Keratinocyte (primary cell): ENCODE data around the gene MIDN. TPM values are rescaled to one million over a fixed set of nuclear protein-coding genes. Genes with fewer than 3 reads are reported as not detected.

Experiments used
- DNase-seq: peaks from one replicate; pipeline ENCODE4 v3.0.0-alpha.2; 2011; ENCODE audit warnings: low read depth, missing footprints, low spot score
- FAIRE-seq: peaks from 2 replicates; lab custom pipeline; 2011; peaks lifted over from hg19 to GRCh38; lab: Jason Lieb, UNC
- H2AFZ ChIP-seq: 2 replicates; pipeline ENCODE4 v1.6.0; 2012; ENCODE audit warnings: low read length, control low read depth, inconsistent platforms; ENCODE audit not compliant: control insufficient read depth
- H3K27ac ChIP-seq: 2 replicates; pipeline ENCODE4 v1.5.1; 2011; ENCODE audit warnings: low read length; ENCODE audit not compliant: control insufficient read depth, insufficient read depth
- H3K27me3 ChIP-seq: 3 replicates; pipeline ENCODE4 v1.6.0; 2011; ENCODE audit warnings: low read length; ENCODE audit not compliant: control insufficient read depth, insufficient read depth; ENCODE audit errors: extremely low read depth
- H3K36me3 ChIP-seq, 2 experiments: 2 replicates in 1 of 2; 3 replicates in 1 of 2; pipeline ENCODE4 v1.5.1; 2011; ENCODE audit warnings: low read length in 2 of 2, mild to moderate bottlenecking in 1 of 2; ENCODE audit not compliant: control insufficient read depth in 2 of 2, insufficient read depth in 2 of 2; ENCODE audit errors: extremely low read depth in 1 of 2
- H3K4me1 ChIP-seq: 3 replicates; pipeline ENCODE4 v1.5.1; 2011; ENCODE audit warnings: low read length; ENCODE audit not compliant: control insufficient read depth, insufficient read depth; ENCODE audit errors: extremely low read depth
- H3K4me2 ChIP-seq: 3 replicates; pipeline ENCODE4 v1.6.0; 2011; ENCODE audit warnings: low read depth, low read length; ENCODE audit not compliant: control insufficient read depth, insufficient read depth; ENCODE audit errors: extremely low read depth
- H3K4me3 ChIP-seq, 3 experiments: fragments of 200-600 bp in 1 of 3; sonication (generic) in 1 of 3; 2 replicates in 2 of 3; 3 replicates in 1 of 3; pipeline ENCODE4 v1.5.1; 2011 to 2016; ENCODE audit warnings: low read length in 3 of 3, mild to moderate bottlenecking in 3 of 3, control low read depth in 2 of 3, inconsistent platforms in 1 of 3, low read depth in 1 of 3, mixed read lengths in 1 of 3, mixed run types in 1 of 3, moderate library complexity in 1 of 3; ENCODE audit not compliant: control insufficient read depth in 2 of 3, insufficient read depth in 2 of 3; ENCODE audit errors: extremely low read depth in 1 of 3
- H3K79me2 ChIP-seq: 2 replicates; pipeline ENCODE4 v1.6.0; 2012; ENCODE audit warnings: low read length; ENCODE audit not compliant: control insufficient read depth, insufficient read depth
- H3K9ac ChIP-seq: 3 replicates; pipeline ENCODE4 v1.6.0; 2011; ENCODE audit warnings: low read length; ENCODE audit not compliant: control insufficient read depth, insufficient read depth; ENCODE audit errors: extremely low read depth
- H3K9me1 ChIP-seq: 3 replicates; pipeline ENCODE4 v1.6.0; 2011; ENCODE audit warnings: low read length; ENCODE audit not compliant: control insufficient read depth, insufficient read depth; ENCODE audit errors: extremely low read depth
- H3K9me3 ChIP-seq: 2 replicates; pipeline ENCODE4 v1.5.1; 2012; ENCODE audit warnings: low read depth, low read length; ENCODE audit not compliant: control insufficient read depth
- H4K20me1 ChIP-seq: 3 replicates; pipeline ENCODE4 v1.6.0; 2011; ENCODE audit warnings: low read length; ENCODE audit not compliant: control insufficient read depth, insufficient read depth; ENCODE audit errors: extremely low read depth
- EZH2 ChIP-seq: IDR thresholded peaks from one replicate; pipeline ENCODE4 v1.6.1; 2012; ENCODE audit warnings: inconsistent platforms, mild to moderate bottlenecking, low read length, moderate library complexity
- dilution Hi-C: fragments of 300-500 bp; cut with MboI; formaldehyde crosslinking; loops from one replicate; pipeline ENCODE4 v1.7.0; 2020; ENCODE audit warnings: low sequenced_read_pairs; ENCODE audit not compliant: extremely low pct_ligation_motif_present
- polyA plus RNA-seq, 5 experiments: library from polyadenylated mRNA; depleted of rRNA in 3 of 5; stranded (reverse) in 3 of 5; stranded (forward) in 1 of 5; unstranded in 1 of 5; fragments of >200 nt; gene quantifications; 1 replicate in 1 of 5; 2 replicates in 3 of 5; 3 replicates in 1 of 5; pipeline versions ENCODE4 v1.2.1 to v1.2.3, GENCODE V29; 2011 to 2012; ENCODE audit warnings: missing spikeins in 2 of 5, low read depth in 1 of 5, low replicate concordance in 1 of 5
- TF ChIP-seq, protein P1 (sequence below), 3 experiments: IDR thresholded peaks in 1 of 3; conservative IDR thresholded peaks in 1 of 3; optimal IDR thresholded peaks in 1 of 3; 2 replicates in 2 of 3; 3 replicates in 1 of 3; pipeline versions ENCODE3 to v1.5.1; 2011; ENCODE audit warnings: low read length in 3 of 3, mild to moderate bottlenecking in 3 of 3, moderate library complexity in 2 of 3, control low read depth in 1 of 3, inconsistent platforms in 1 of 3; ENCODE audit not compliant: insufficient read depth in 2 of 3; ENCODE audit errors: extremely low read depth in 1 of 3

Gene MIDN
- polyA plus RNA-seq, 1 donor (not counting 4 experiments of a cell fraction or from before 2014, with no cell fraction given), result 4.7 TPM

GRCh38 chr19:1227304-1228054, 20.9 kb upstream of the MIDN start:
- H3K9me3 ChIP-seq, result no peaks in the 10 kb centered on the region
- peaks cover 13 to 17% of the 10 kb centered on the region in 2 experiments for H3K36me3 ChIP-seq
- FAIRE-seq (no peak), DNase-seq (no peak)
- H3K9ac ChIP-seq, result no peak overlapping the region
- H3K4me2 ChIP-seq, result no peak overlapping the region
- no peaks in the 10 kb centered on the region for H3K9me1 ChIP-seq
- no peak overlapping the region for H2AFZ ChIP-seq
- peaks cover 5% of the 10 kb centered on the region for H3K4me1 ChIP-seq
- no peaks in the 10 kb centered on the region for H3K27me3 ChIP-seq
- peaks cover 2% of the 10 kb centered on the region for H4K20me1 ChIP-seq
- H3K4me3 ChIP-seq, result no peak overlapping the region
- H3K27ac ChIP-seq, result no peak overlapping the region
- no peak for TF ChIP-seq EZH2
- TF ChIP-seq, protein P1, sequence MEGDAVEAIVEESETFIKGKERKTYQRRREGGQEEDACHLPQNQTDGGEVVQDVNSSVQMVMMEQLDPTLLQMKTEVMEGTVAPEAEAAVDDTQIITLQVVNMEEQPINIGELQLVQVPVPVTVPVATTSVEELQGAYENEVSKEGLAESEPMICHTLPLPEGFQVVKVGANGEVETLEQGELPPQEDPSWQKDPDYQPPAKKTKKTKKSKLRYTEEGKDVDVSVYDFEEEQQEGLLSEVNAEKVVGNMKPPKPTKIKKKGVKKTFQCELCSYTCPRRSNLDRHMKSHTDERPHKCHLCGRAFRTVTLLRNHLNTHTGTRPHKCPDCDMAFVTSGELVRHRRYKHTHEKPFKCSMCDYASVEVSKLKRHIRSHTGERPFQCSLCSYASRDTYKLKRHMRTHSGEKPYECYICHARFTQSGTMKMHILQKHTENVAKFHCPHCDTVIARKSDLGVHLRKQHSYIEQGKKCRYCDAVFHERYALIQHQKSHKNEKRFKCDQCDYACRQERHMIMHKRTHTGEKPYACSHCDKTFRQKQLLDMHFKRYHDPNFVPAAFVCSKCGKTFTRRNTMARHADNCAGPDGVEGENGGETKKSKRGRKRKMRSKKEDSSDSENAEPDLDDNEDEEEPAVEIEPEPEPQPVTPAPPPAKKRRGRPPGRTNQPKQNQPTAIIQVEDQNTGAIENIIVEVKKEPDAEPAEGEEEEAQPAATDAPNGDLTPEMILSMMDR (optimal IDR thresholded peaks at IDR 0.05 in 1 of 3, IDR thresholded peaks at IDR 0.05 in 1 of 3, conservative IDR thresholded peaks at IDR 0.05 in 1 of 3; ENCODE audit: extremely low read depth in 1 of 3, insufficient read depth in 2 of 3, low read length in 3 of 3), result no peak
- dilution Hi-C loops, result no loop called here
- no peaks in the 10 kb centered on the region for H3K79me2 ChIP-seq

DNA sequence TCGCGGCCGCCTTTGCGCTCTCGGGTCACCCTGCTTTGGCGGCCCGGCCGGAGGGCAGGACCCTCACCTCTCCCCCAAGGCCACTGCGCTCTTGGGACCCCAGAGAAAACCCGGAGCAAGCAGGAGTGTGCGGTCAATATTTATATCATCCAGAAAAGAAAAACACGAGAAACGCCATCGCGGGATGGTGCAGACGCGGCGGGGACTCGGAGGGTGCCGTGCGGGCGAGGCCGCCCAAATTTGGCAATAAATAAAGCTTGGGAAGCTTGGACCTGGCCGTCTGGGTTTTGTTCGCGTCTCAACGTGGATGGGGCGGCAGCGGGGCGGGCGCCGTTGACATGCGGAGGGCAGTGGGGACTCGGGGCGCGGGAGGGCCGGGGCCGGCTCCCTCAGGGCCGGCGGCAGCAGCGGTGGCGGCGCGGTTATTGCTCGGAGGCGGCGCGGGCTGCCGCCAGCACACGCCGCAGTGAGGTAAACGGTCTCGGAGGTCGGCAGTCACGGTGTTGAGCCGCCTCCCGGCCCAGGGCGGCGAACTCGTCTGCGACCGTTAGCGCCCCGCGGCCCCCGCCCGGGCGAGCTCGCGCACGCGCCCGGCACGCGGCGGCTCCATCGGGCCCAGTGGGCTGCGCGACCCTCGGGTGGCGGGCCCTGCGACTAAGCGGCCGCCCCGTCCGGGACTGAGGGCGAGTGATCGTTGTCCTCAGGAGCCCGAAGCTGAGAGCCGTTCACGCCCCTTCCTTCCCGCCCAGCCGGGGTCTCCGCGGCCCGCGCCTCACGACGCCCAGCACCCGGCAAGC, 20.0 kb upstream of the MIDN start:
- Histone ChIP-seq H3K9me1 (no peaks in the 10 kb centered on the region), H2AFZ (no peak overlapping the region), H3K9me3 (no peaks in the 10 kb centered on the region), H3K36me3 (peaks cover 5 to 14% of the 10 kb centered on the region in 2 experiments), H3K9ac (no peak overlapping the region), H3K27me3 (no peaks in the 10 kb centered on the region), H3K4me2 (no peak overlapping the region), H3K27ac (no peak overlapping the region), H3K4me1 (peaks cover 14% of the 10 kb centered on the region), H3K4me3 (no peak overlapping the region), H3K79me2 (no peaks in the 10 kb centered on the region), H4K20me1 (peaks cover 2% of the 10 kb centered on the region)
- DNase-seq (no peak), FAIRE-seq (no peak)
- dilution Hi-C loops, result no loop called here
- TF ChIP-seq, protein P1 (optimal IDR thresholded peaks at IDR 0.05 in 1 of 3, IDR thresholded peaks at IDR 0.05 in 1 of 3, conservative IDR thresholded peaks at IDR 0.05 in 1 of 3; ENCODE audit: extremely low read depth in 1 of 3, insufficient read depth in 2 of 3, low read length in 3 of 3), result no peak
- TF ChIP-seq EZH2, result no peak
